H1 (cell line): ENCODE measurements around the gene ZNF845. TPM values are rescaled to one million over a fixed set of nuclear protein-coding genes. Genes with fewer than 3 reads are reported as not detected.

Source experiments
- CTCF ChIA-PET: fragments of 300-600 bp; sonication (Branson Sonifier 250); formaldehyde crosslinking; loops from one replicate; lab custom pipeline; 2021; ENCODE audit not compliant: partially characterized antibody; lab: Charles Lee
- POLR2A ChIA-PET: fragments of 300-600 bp; sonication (Branson Sonifier 250); formaldehyde crosslinking; loops from one replicate; lab custom pipeline; 2021; ENCODE audit warnings: inconsistent platforms; ENCODE audit not compliant: partially characterized antibody; lab: Charles Lee
- DNase-seq, 2 experiments: peaks; one replicate each; pipeline versions ENCODE4 v3.0.0 to v3.0.0-alpha.2; 2010 to 2022; ENCODE audit warnings: low spot score in 2 of 2, low read depth in 1 of 2, mixed read lengths in 1 of 2
- FAIRE-seq: peaks from 2 replicates; lab custom pipeline; 2011; peaks lifted over from hg19 to GRCh38; lab: Jason Lieb, UNC
- H2AFZ ChIP-seq: 2 replicates; pipeline ENCODE4 v1.8.1; 2012; ENCODE audit warnings: low read length, inconsistent platforms
- H2AK5ac ChIP-seq: 2 replicates; pipeline ENCODE4 v1.6.1; 2013; ENCODE audit warnings: low read depth, low read length
- H2BK120ac ChIP-seq: replicated peaks from 2 replicates; pipeline ENCODE3; 2013; ENCODE audit warnings: low read depth, low read length, inconsistent platforms
- H2BK12ac ChIP-seq: 2 replicates; pipeline ENCODE4 v1.6.1; 2013; ENCODE audit warnings: low read depth, low read length
- H2BK15ac ChIP-seq: 2 replicates; pipeline ENCODE4 v1.6.1; 2013; ENCODE audit warnings: low read length
- H2BK20ac ChIP-seq: 2 replicates; pipeline ENCODE4 v1.6.1; 2013; ENCODE audit warnings: low read length
- H2BK5ac ChIP-seq: 2 replicates; pipeline ENCODE4 v1.6.1; 2013; ENCODE audit warnings: low read depth, low read length
- H3K14ac ChIP-seq: 2 replicates; pipeline ENCODE4 v1.6.1; 2013; ENCODE audit warnings: inconsistent platforms; ENCODE audit not compliant: insufficient read length
- H3K18ac ChIP-seq: 2 replicates; pipeline ENCODE4 v1.6.1; 2013; ENCODE audit warnings: low read length; ENCODE audit errors: extremely low read depth
- H3K23ac ChIP-seq: 2 replicates; pipeline ENCODE4 v1.6.1; 2013; ENCODE audit warnings: inconsistent platforms; ENCODE audit not compliant: insufficient read length
- H3K23me2 ChIP-seq: 2 replicates; pipeline ENCODE4 v1.6.1; 2013; ENCODE audit warnings: low read depth, low read length
- H3K27ac ChIP-seq: 2 replicates; pipeline ENCODE4 v1.6.1; 2011; ENCODE audit warnings: low read depth, low read length, inconsistent platforms
- H3K27me3 ChIP-seq, 4 experiments: replicated peaks in 1 of 4; 1 replicate in 1 of 4; 2 replicates in 3 of 4; pipeline versions ENCODE4 v1.6.1 to v1.8.1; 2011 to 2013; ENCODE audit warnings: low read length in 3 of 4, mild to moderate bottlenecking in 3 of 4, inconsistent platforms in 2 of 4, mixed read lengths in 2 of 4, moderate library complexity in 1 of 4; ENCODE audit not compliant: control insufficient read depth in 3 of 4, insufficient read depth in 3 of 4; ENCODE audit errors: extremely low read depth in 1 of 4
- H3K36me3 ChIP-seq, 4 experiments: 2 replicates each; pipeline versions ENCODE4 v1.6.1 to v1.8.1; 2011 to 2013; ENCODE audit warnings: mild to moderate bottlenecking in 4 of 4, low read length in 3 of 4, moderate library complexity in 2 of 4, control low read depth in 1 of 4, inconsistent platforms in 1 of 4; ENCODE audit not compliant: insufficient read depth in 4 of 4, control insufficient read depth in 2 of 4
- H3K4ac ChIP-seq: replicated peaks from 2 replicates; pipeline ENCODE3; 2013; ENCODE audit warnings: low read length, low read depth, mixed read lengths, inconsistent platforms; ENCODE audit not compliant: insufficient read length
- H3K4me1 ChIP-seq, 4 experiments: replicated peaks in 1 of 4; 1 replicate in 1 of 4; 2 replicates in 3 of 4; pipeline versions ENCODE4 v1.6.1 to v1.8.1; 2011 to 2013; ENCODE audit warnings: low read length in 3 of 4, inconsistent platforms in 2 of 4, mixed read lengths in 1 of 4; ENCODE audit not compliant: insufficient read depth in 4 of 4, control insufficient read depth in 3 of 4
- H3K4me2 ChIP-seq, 2 experiments: 2 replicates each; pipeline versions ENCODE4 v1.6.1 to v1.8.1; 2011 to 2013; ENCODE audit warnings: low read depth in 2 of 2, low read length in 2 of 2, control low read depth in 1 of 2, inconsistent platforms in 1 of 2, mild to moderate bottlenecking in 1 of 2; ENCODE audit not compliant: insufficient read depth in 1 of 2
- H3K4me3 ChIP-seq, 4 experiments: fragments of 200-600, 300-600 bp in 1 of 4; sonication (generic), shearing (Covaris generic), sonication (Bioruptor Twin) in 1 of 4; 2 replicates each; pipeline versions ENCODE4 v1.5.1 to v1.8.1; 2011 to 2016; ENCODE audit warnings: low read length in 4 of 4, low read depth in 3 of 4, control low read depth in 2 of 4, inconsistent platforms in 2 of 4, mild to moderate bottlenecking in 2 of 4, mixed read lengths in 1 of 4, moderate library complexity in 1 of 4; ENCODE audit not compliant: insufficient read depth in 2 of 4; ENCODE audit errors: extremely low read depth in 1 of 4
- H3K56ac ChIP-seq: replicated peaks from 2 replicates; pipeline ENCODE3; 2013; ENCODE audit warnings: low read depth, mild to moderate bottlenecking, mixed read lengths, low read length, inconsistent platforms; ENCODE audit not compliant: insufficient read length
- H3K79me1 ChIP-seq: 2 replicates; pipeline ENCODE4 v1.6.1; 2013; ENCODE audit warnings: low read depth, low read length, control low read depth
- H3K79me2 ChIP-seq, 2 experiments: 2 replicates each; pipeline versions ENCODE4 v1.6.1 to v1.8.1; 2012 to 2013; ENCODE audit warnings: low read length in 2 of 2, mild to moderate bottlenecking in 2 of 2, inconsistent platforms in 1 of 2; ENCODE audit not compliant: insufficient read depth in 2 of 2, control insufficient read depth in 1 of 2
- H3K9ac ChIP-seq, 4 experiments: replicated peaks in 1 of 4; 1 replicate in 1 of 4; 2 replicates in 3 of 4; pipeline versions ENCODE4 v1.6.1 to v1.8.1; 2011 to 2013; ENCODE audit warnings: low read depth in 3 of 4, low read length in 3 of 4, control low read depth in 2 of 4, mild to moderate bottlenecking in 2 of 4, moderate library complexity in 2 of 4, inconsistent platforms in 1 of 4; ENCODE audit errors: extremely low read depth in 1 of 4
- H3K9me3 ChIP-seq, 2 experiments: 2 replicates each; pipeline versions ENCODE4 v1.6.1 to v1.8.1; 2012 to 2013; ENCODE audit warnings: mild to moderate bottlenecking in 2 of 2, moderate library complexity in 2 of 2, control low read depth in 1 of 2, inconsistent platforms in 1 of 2, low read depth in 1 of 2, low read length in 1 of 2, mixed read lengths in 1 of 2; ENCODE audit not compliant: insufficient read depth in 2 of 2
- H4K20me1 ChIP-seq, 2 experiments: replicated peaks in 1 of 2; 2 replicates each; pipeline versions ENCODE3 to v1.8.1; 2011 to 2013; ENCODE audit warnings: inconsistent platforms in 2 of 2, low read length in 2 of 2, mild to moderate bottlenecking in 1 of 2; ENCODE audit not compliant: insufficient read depth in 2 of 2, control insufficient read depth in 1 of 2
- H4K5ac ChIP-seq: 2 replicates; pipeline ENCODE4 v1.6.1; 2013; ENCODE audit warnings: low read length, low read depth, mixed read lengths, inconsistent platforms; ENCODE audit not compliant: insufficient read length
- H4K8ac ChIP-seq: 2 replicates; pipeline ENCODE4 v1.8.0; 2013; ENCODE audit warnings: mild to moderate bottlenecking, moderate library complexity, low read length, inconsistent platforms; ENCODE audit not compliant: insufficient read depth; ENCODE audit errors: extremely low read depth
- H4K91ac ChIP-seq: replicated peaks from 2 replicates; pipeline ENCODE3; 2013; ENCODE audit warnings: low read length, mixed read lengths, inconsistent platforms; ENCODE audit not compliant: insufficient read length
- ATF2 ChIP-seq: IDR thresholded peaks from 2 replicates; pipeline ENCODE4 v1.6.1; 2012; ENCODE audit warnings: low read length, inconsistent platforms
- BRCA1 ChIP-seq: IDR thresholded peaks from 2 replicates; pipeline ENCODE4 v1.6.1; 2012; ENCODE audit warnings: low read depth, low read length, improper control_type of control experiment
- CBX5 ChIP-seq: fragments of 300-800, 300-1000 bp; sonication (generic); IDR thresholded peaks from 2 replicates; pipeline ENCODE4 v1.7.1; 2016; ENCODE audit warnings: antibody characterized with exemption, low read length, low read depth
- CBX8 ChIP-seq: fragments of 300-800, 300-1000 bp; sonication (generic); IDR thresholded peaks from 2 replicates; pipeline ENCODE4 v1.7.1; 2016; ENCODE audit warnings: low read depth, low read length, borderline replicate concordance
- EGR1 ChIP-seq: IDR thresholded peaks from 2 replicates; pipeline ENCODE4 v1.6.1; 2011; ENCODE audit warnings: low read depth, low read length, borderline replicate concordance
- HDAC6 ChIP-seq: IDR thresholded peaks from one replicate; pipeline ENCODE4 v1.7.1; 2012; ENCODE audit warnings: low read depth, mild to moderate bottlenecking, inconsistent platforms, low read length, moderate library complexity
- KDM1A ChIP-seq: fragments of 200-600, 300-600 bp; sonication (generic); IDR thresholded peaks from 2 replicates; pipeline ENCODE4 v1.7.1; 2016; ENCODE audit warnings: mild to moderate bottlenecking, low read length, borderline replicate concordance
- NRF1 ChIP-seq: IDR thresholded peaks from 2 replicates; pipeline ENCODE4 v1.6.1; 2011; ENCODE audit warnings: mild to moderate bottlenecking, low read depth, low read length, improper control_type of control experiment
- PHF8 ChIP-seq: fragments of 200-600 bp; sonication (generic); conservative IDR thresholded peaks from 2 replicates; pipeline ENCODE4 v1.7.1; 2012; ENCODE audit warnings: low read depth, mild to moderate bottlenecking, inconsistent platforms, low read length, moderate library complexity
- RBBP5 ChIP-seq: IDR thresholded peaks from 2 replicates; pipeline ENCODE4 v1.7.1; 2012; ENCODE audit warnings: low read depth, mild to moderate bottlenecking, inconsistent platforms, low read length, moderate library complexity, borderline replicate concordance
- SIN3A ChIP-seq, 2 experiments: IDR thresholded peaks in 1 of 2; conservative IDR thresholded peaks in 1 of 2; 2 replicates each; pipeline ENCODE4 v1.6.1; 2011 to 2012; ENCODE audit warnings: low read length in 2 of 2, improper control_type of control experiment in 1 of 2, low read depth in 1 of 2, mild to moderate bottlenecking in 1 of 2
- TCF12 ChIP-seq: IDR thresholded peaks from 2 replicates; pipeline ENCODE4 v1.6.1; 2011; ENCODE audit warnings: low read depth, mild to moderate bottlenecking, low read length
- WGBS, 2 experiments: shearing (Covaris generic) in 1 of 2; methylation state at CpG; one replicate each; pipeline versions ENCODE4 v1.1.6 to v1.1.7; 2013 to 2015; ENCODE audit warnings: low lambda C conversion rate in 2 of 2, mixed read lengths in 2 of 2, inconsistent platforms in 1 of 2, low coverage in 1 of 2, missing lambda C conversion rate in 1 of 2; ENCODE audit not compliant: insufficient replicate concordance in 2 of 2, insufficient coverage in 1 of 2, insufficient read length in 1 of 2; ENCODE audit errors: extremely low coverage in 1 of 2, missing lambda C conversion rate in 1 of 2; 5-methylcytosine and 5-hydroxymethylcytosine counted together
- polyA plus RNA-seq, 7 experiments: library from polyadenylated mRNA; depleted of rRNA in 3 of 7; stranded (reverse) in 5 of 7; unstranded in 2 of 7; fragments of >200 nt in 5 of 7; fragments of 200-250 nt in 2 of 7; gene quantifications; 1 replicate in 5 of 7; 2 replicates in 1 of 7; 4 replicates in 1 of 7; pipeline versions ENCODE4 v1.2.1 to v1.2.3, GENCODE V29; 2011 to 2013; ENCODE audit warnings: missing spikeins in 2 of 7, mixed read lengths in 2 of 7
- total RNA-seq: library from RNA; stranded (reverse); fragmentation: NEBNext Ultra II Directional; extraction: Animal tissue kit (Norgen Biotek cat#: 25700); gene quantifications from 2 replicates; pipeline ENCODE4 v1.2.1, GENCODE V29; 2021

Gene ZNF845
- total and polyA plus RNA-seq, 2 of the 8 experiments (the other 6 are each of a cell fraction or from before 2014, with no cell fraction given) = 3.6 to 22.5 TPM

GRCh38 chr19:53388168-53388567 is 54.6 kb downstream of the ZNF845 start:
- no peak overlapping the region for H2BK15ac ChIP-seq
- H3K79me1 ChIP-seq = no peaks in the 10 kb centered on the region; the same call in 1 of the 2 replicates
- H3K4me3 ChIP-seq = no peak overlapping the region
- CTCF ChIA-PET = interaction anchor here (0.7 to 1.7 kb wide), 4 partner anchors 21 to 193 kb away, joined by 3 to 4 read pairs (median 4); no protein-coding TSS in a partner anchor
- H3K27me3 ChIP-seq = no peaks in the 10 kb centered on the region
- H3K9me3 ChIP-seq = peaks cover 9 to 12% of the 10 kb centered on the region in 2 experiments
- H4K8ac ChIP-seq = no peak overlapping the region
- no peak for DNase-seq
- H3K27ac ChIP-seq = no peak overlapping the region
- H3K9ac ChIP-seq = no peak overlapping the region
- H4K91ac ChIP-seq = no peak overlapping the region
- no peak overlapping the region for H2BK120ac ChIP-seq
- H4K5ac ChIP-seq = no peak overlapping the region
- no peak overlapping the region for H3K4ac ChIP-seq
- H3K23ac ChIP-seq = no peak overlapping the region
- WGBS, 2 experiments = 96% methylated on average over 3 of the region's 3 CpGs; no CpG with 5 or more reads in 1 of the 2 experiments
- TF ChIP-seq CBX5 (no peak), CBX8 (no peak), PHF8 (no peak), KDM1A (no peak), EGR1 (no peak), TCF12 (no peak), BRCA1 (no peak), RBBP5 (no peak), SIN3A (conservative IDR thresholded peaks at IDR 0.05 in 1 of 2, IDR thresholded peaks at IDR 0.05 in 1 of 2; ENCODE audit: low read depth in 1 of 2, low read length in 2 of 2) (no peak), ATF2 (no peak), NRF1 (no peak), HDAC6 (no peak)
- H2AFZ ChIP-seq = no peak overlapping the region
- no peak overlapping the region for H2BK12ac ChIP-seq
- peaks cover 0 to 1% of the 10 kb centered on the region in 2 experiments for H4K20me1 ChIP-seq
- peaks cover 0 to 22% (median 11%) of the 10 kb centered on the region in 4 experiments; a peak in 6 of 8 replicates for H3K36me3 ChIP-seq
- H3K14ac ChIP-seq = no peak overlapping the region
- no peak overlapping the region for H3K18ac ChIP-seq
- H3K56ac ChIP-seq = no peak overlapping the region
- peaks cover 0 to 5% (median 0%) of the 10 kb centered on the region in 4 experiments; a peak in 2 of 7 replicates for H3K4me1 ChIP-seq
- FAIRE-seq = no peak
- no peak overlapping the region for H2BK20ac ChIP-seq
- no peaks in the 10 kb centered on the region for H3K23me2 ChIP-seq
- H2AK5ac ChIP-seq = no peak overlapping the region
- POLR2A ChIA-PET = interaction anchor here (1.2 to 1.5 kb wide), 2 partner anchors 14 to 21 kb away, joined by 3 read pairs; no protein-coding TSS in a partner anchor
- H3K4me2 ChIP-seq = no peak overlapping the region
- no peak overlapping the region for H2BK5ac ChIP-seq
- no peaks in the 10 kb centered on the region for H3K79me2 ChIP-seq
